HG02759 (cell line): ENCODE data around the gene RBPJ.

Experiments
- ATAC-seq: cut with Tn5 transposase; IDR thresholded peaks from one replicate; pipeline ENCODE4 v1.9.1; 2021; ENCODE audit warnings: mild to moderate bottlenecking, moderate library complexity; ENCODE audit not compliant: unreplicated experiment

Gene RBPJ

GRCh38 chr4:26320538-26321372 lies at the start of gene RBPJ:
RBPJ (plus strand) TSS chr4:26321014; CDS start chr4:26321029, 15 bp downstream.
- peak; percentile 28 for ATAC-seq

GRCh38 chr4:26271703-26272102 lies 49.1 kb upstream of the RBPJ start:
- no peak for ATAC-seq

- ATAC-seq, result no peak
Observed at GRCh38 chr4:26272654-26273615, 47.9 kb upstream of the RBPJ start.

- no peak for ATAC-seq
Observed at GRCh38 chr4:26273616-26273980, 47.2 kb upstream of the RBPJ start.

GRCh38 chr4:26275281-26275680 lies 45.5 kb upstream of the RBPJ start:
- ATAC-seq, result no peak

- no peak for ATAC-seq
Observed at GRCh38 chr4:26279446-26279845, 41.4 kb upstream of the RBPJ start.

GRCh38 chr4:26281881-26282280 lies 38.9 kb upstream of the RBPJ start:
- no peak for ATAC-seq

- no peak for ATAC-seq
Observed at GRCh38 chr4:26284536-26284935, 36.3 kb upstream of the RBPJ start.

GRCh38 chr4:26285272-26285671 lies 35.5 kb upstream of the RBPJ start:
- no peak for ATAC-seq

GRCh38 chr4:26287756-26288155 lies 33.1 kb upstream of the RBPJ start:
- no peak for ATAC-seq

GRCh38 chr4:26288355-26288909 lies 32.4 kb upstream of the RBPJ start:
- ATAC-seq, result peak; percentile 93

GRCh38 chr4:26289401-26289800 lies 31.4 kb upstream of the RBPJ start:
- no peak for ATAC-seq

GRCh38 chr4:26290321-26290720 lies 30.5 kb upstream of the RBPJ start:
- ATAC-seq, result no peak

GRCh38 chr4:26294904-26295303 lies 25.9 kb upstream of the RBPJ start:
- no peak for ATAC-seq

- no peak for ATAC-seq
Observed at GRCh38 chr4:26296021-26296420, 24.8 kb upstream of the RBPJ start.

- ATAC-seq, result no peak
Observed at GRCh38 chr4:26296514-26296913, 24.3 kb upstream of the RBPJ start.

GRCh38 chr4:26297219-26297618 lies 23.6 kb upstream of the RBPJ start:
- ATAC-seq, result no peak

- no peak for ATAC-seq
Observed at GRCh38 chr4:26298198-26298947, 22.4 kb upstream of the RBPJ start.

GRCh38 chr4:26299254-26299882 lies 21.4 kb upstream of the RBPJ start:
- ATAC-seq, result no peak
